ENCODE results near the gene FAM174C.

- TF ChIP-seq CTCF (IDR thresholded peaks at IDR 0.05): no peak
- TF ChIP-seq POLR2A (IDR thresholded peaks at IDR 0.05; ENCODE audit: low read depth): no peak
- TF ChIP-seq POLR2AphosphoS5 (IDR thresholded peaks at IDR 0.05): no peak
These were observed 21.4 kb downstream of the FAM174C start for GRCh38 chr19:1296575-1297271.
